Measurements from ENCODE around the gene SLN.
A peak's percentile ranks its signal among the peaks of the same experiment; 100 is the strongest.

SLN gene

GRCh38 chr11:107719557-107720302 is 7.9 kb upstream of the SLN start:
- DNase-seq (ENCODE audit: low spot score): peak; percentile 60

GRCh38 chr11:107719073-107719472 is 7.2 kb upstream of the SLN start:
- DNase-seq (ENCODE audit: low spot score): peak; percentile 60

GRCh38 chr11:107716884-107717532 is 5.2 kb upstream of the SLN start:
- no peak for DNase-seq (ENCODE audit: low spot score)

- DNase-seq (ENCODE audit: low spot score): peak; percentile 46
Measured at GRCh38 chr11:107713009-107713408, 1.2 kb upstream of the SLN start.

GRCh38 chr11:107710301-107710700 is 1.6 kb downstream of the SLN start:
- no peak for DNase-seq (ENCODE audit: low spot score)

- DNase-seq (ENCODE audit: low spot score): no peak
Measured at GRCh38 chr11:107708792-107709191, 3.1 kb downstream of the SLN start.

GRCh38 chr11:107707807-107708206 is 4.0 kb downstream of the SLN start:
- no peak for DNase-seq (ENCODE audit: low spot score)

- no peak for DNase-seq (ENCODE audit: low spot score)
Measured at GRCh38 chr11:107707215-107707671, 4.6 kb downstream of the SLN start.

GRCh38 chr11:107706531-107706930 is 5.3 kb downstream of the SLN start:
- no peak for DNase-seq (ENCODE audit: low spot score)

GRCh38 chr11:107705027-107705426 is 6.8 kb downstream of the SLN start:
- DNase-seq (ENCODE audit: low spot score): no peak

GRCh38 chr11:107704451-107704850 is 7.4 kb downstream of the SLN start:
- no peak for DNase-seq (ENCODE audit: low spot score)

- no peak for DNase-seq (ENCODE audit: low spot score)
Measured at GRCh38 chr11:107702723-107703122, 9.1 kb downstream of the SLN start.

GRCh38 chr11:107702109-107702660 is 9.7 kb downstream of the SLN start:
- no peak for DNase-seq (ENCODE audit: low spot score)

- DNase-seq (ENCODE audit: low spot score): no peak
Measured at GRCh38 chr11:107699371-107700285, 12.2 kb downstream of the SLN start.

GRCh38 chr11:107697291-107697690 is 14.6 kb downstream of the SLN start:
- DNase-seq (ENCODE audit: low spot score): no peak

- DNase-seq (ENCODE audit: low spot score): no peak
Measured at GRCh38 chr11:107696140-107696539, 15.7 kb downstream of the SLN start.

- DNase-seq (ENCODE audit: low spot score): no peak
Measured at GRCh38 chr11:107695446-107695845, 16.4 kb downstream of the SLN start.

- no peak for DNase-seq (ENCODE audit: low spot score)
Measured at GRCh38 chr11:107691000-107691750, 20.7 kb downstream of the SLN start.

- DNase-seq (ENCODE audit: low spot score): peak; percentile 67
Measured at GRCh38 chr11:107689317-107690202, 22.3 kb downstream of the SLN start.

- no peak for DNase-seq (ENCODE audit: low spot score)
Measured at GRCh38 chr11:107688322-107688918, 23.4 kb downstream of the SLN start.
